Esophagus muscularis mucosa (tissue), 4 donors: Measurements from ENCODE around the gene SLC37A1.

Experiments
- EP300 ChIP-seq: sonication (generic); formaldehyde crosslinking; IDR thresholded peaks from one replicate; pipeline ENCODE4 v1.6.1; 2017; ENCODE audit warnings: antibody characterized with exemption
- POLR2A ChIP-seq: fragments of 450-650 bp; IDR thresholded peaks from one replicate; pipeline ENCODE4 v1.6.1; 2017; ENCODE audit warnings: antibody characterized with exemption, moderate library complexity, mild to moderate bottlenecking, low read depth
- POLR2AphosphoS5 ChIP-seq, 2 donors: sonication (generic); formaldehyde crosslinking; IDR thresholded peaks; one replicate each; pipeline ENCODE4 v1.6.1; 2017; ENCODE audit warnings: antibody characterized with exemption in 2 of 2
- TF ChIP-seq, protein P1 (sequence below), 3 experiments: fragments of 200-600 bp in 2 of 3; fragments of 450-650 bp in 1 of 3; sonication (generic) in 2 of 3; IDR thresholded peaks; one replicate each; pipeline ENCODE4 v1.5.1; 2017 to 2019; ENCODE audit warnings: antibody characterized with exemption in 3 of 3, mild to moderate bottlenecking in 2 of 3, moderate library complexity in 1 of 3

DNA sequence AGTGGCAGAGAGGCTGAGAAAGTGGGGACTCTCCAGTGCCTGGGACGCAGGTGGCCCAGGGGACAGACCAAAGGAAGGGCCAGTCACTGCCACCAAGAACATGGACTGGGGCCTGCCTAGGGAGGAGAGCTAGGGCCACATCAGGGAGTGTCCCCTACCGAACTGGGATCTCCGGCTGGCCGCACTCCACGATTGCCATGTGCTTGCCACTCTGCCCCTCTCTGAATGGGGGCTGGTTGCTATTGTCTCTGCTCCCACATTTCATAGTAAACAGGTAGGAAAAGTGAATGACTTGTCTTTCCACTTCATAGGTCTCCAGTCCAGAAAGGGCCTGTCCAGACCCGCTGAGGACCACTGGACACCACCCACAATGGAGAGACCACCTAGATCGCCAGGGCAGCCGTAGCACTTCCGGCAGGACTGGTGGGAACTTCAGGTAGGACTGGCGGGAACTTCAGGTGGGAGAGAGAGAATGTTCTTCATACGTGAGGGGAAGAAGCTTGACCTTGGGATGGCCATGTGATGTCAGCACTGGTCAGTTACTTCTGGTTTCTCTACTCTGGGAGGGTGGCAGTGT, 84.6 kb downstream of the SLC37A1 start:
- TF ChIP-seq, protein P1, sequence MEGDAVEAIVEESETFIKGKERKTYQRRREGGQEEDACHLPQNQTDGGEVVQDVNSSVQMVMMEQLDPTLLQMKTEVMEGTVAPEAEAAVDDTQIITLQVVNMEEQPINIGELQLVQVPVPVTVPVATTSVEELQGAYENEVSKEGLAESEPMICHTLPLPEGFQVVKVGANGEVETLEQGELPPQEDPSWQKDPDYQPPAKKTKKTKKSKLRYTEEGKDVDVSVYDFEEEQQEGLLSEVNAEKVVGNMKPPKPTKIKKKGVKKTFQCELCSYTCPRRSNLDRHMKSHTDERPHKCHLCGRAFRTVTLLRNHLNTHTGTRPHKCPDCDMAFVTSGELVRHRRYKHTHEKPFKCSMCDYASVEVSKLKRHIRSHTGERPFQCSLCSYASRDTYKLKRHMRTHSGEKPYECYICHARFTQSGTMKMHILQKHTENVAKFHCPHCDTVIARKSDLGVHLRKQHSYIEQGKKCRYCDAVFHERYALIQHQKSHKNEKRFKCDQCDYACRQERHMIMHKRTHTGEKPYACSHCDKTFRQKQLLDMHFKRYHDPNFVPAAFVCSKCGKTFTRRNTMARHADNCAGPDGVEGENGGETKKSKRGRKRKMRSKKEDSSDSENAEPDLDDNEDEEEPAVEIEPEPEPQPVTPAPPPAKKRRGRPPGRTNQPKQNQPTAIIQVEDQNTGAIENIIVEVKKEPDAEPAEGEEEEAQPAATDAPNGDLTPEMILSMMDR (IDR thresholded peaks at IDR 0.05) = no peak
- no peak for TF ChIP-seq POLR2AphosphoS5 (IDR thresholded peaks at IDR 0.05)
- no peak for TF ChIP-seq POLR2A
- TF ChIP-seq EP300 = no peak
